Endothelial cell of umbilical vein (primary cell): ENCODE results near the gene TANGO6. TPM values are rescaled to one million over a fixed set of nuclear protein-coding genes. Genes with fewer than 3 reads are reported as not detected.

Experiments
- BruUV-seq: library from RNA; stranded (reverse); fragments of 400-500 nt; replicated peaks from 2 replicates; lab custom pipeline; 2021; lab: Mats Ljungman, UMichigan
- CTCF ChIA-PET: fragments of 300-600, 350-600 bp; sonication (Branson Sonifier 250); formaldehyde crosslinking; loops from one replicate; lab custom pipeline; 2021; ENCODE audit warnings: antibody characterized with exemption, inconsistent platforms; lab: Charles Lee
- POLR2A ChIA-PET: fragments of 300-600, 350-600 bp; sonication (Branson Sonifier 250); formaldehyde crosslinking; loops from one replicate; lab custom pipeline; 2021; ENCODE audit warnings: antibody characterized with exemption, inconsistent platforms; lab: Charles Lee
- DNase-seq: peaks from one replicate; pipeline ENCODE4 v3.0.0-alpha.2; 2011; ENCODE audit warnings: low read depth, low spot score
- FAIRE-seq: peaks from 2 replicates; lab custom pipeline; 2011; peaks lifted over from hg19 to GRCh38; lab: Jason Lieb, UNC
- H2AFZ ChIP-seq: 2 replicates; pipeline ENCODE4 v1.6.0; 2012; ENCODE audit warnings: low read depth, low read length, control low read depth, inconsistent platforms
- H3K27ac ChIP-seq: 2 replicates; pipeline ENCODE4 v1.5.1; 2011; ENCODE audit warnings: low read depth, mild to moderate bottlenecking, control low read depth, low read length, moderate library complexity; ENCODE audit not compliant: insufficient read depth
- H3K27me3 ChIP-seq, 2 experiments: 2 replicates each; pipeline versions ENCODE4 v1.6.0 to v1.6.1; 2011; ENCODE audit warnings: low read length in 2 of 2, mixed read lengths in 1 of 2; ENCODE audit not compliant: control insufficient read depth in 2 of 2, insufficient read depth in 2 of 2
- H3K36me3 ChIP-seq, 2 experiments: 2 replicates in 1 of 2; 3 replicates in 1 of 2; pipeline ENCODE4 v1.5.1; 2011; ENCODE audit warnings: low read length in 2 of 2, mild to moderate bottlenecking in 1 of 2, moderate library complexity in 1 of 2; ENCODE audit not compliant: control insufficient read depth in 2 of 2, insufficient read depth in 2 of 2; ENCODE audit errors: extremely low read depth in 1 of 2
- H3K4me1 ChIP-seq: 3 replicates; pipeline ENCODE4 v1.5.1; 2011; ENCODE audit warnings: mild to moderate bottlenecking, low read length; ENCODE audit not compliant: control insufficient read depth, insufficient read depth; ENCODE audit errors: extremely low read depth
- H3K4me2 ChIP-seq: 2 replicates; pipeline ENCODE4 v1.6.1; 2011; ENCODE audit warnings: low read length, control low read depth, mixed read lengths; ENCODE audit not compliant: insufficient read depth
- H3K4me3 ChIP-seq, 3 experiments: fragments of 200-600 bp in 1 of 3; sonication (generic), shearing (Covaris generic) in 1 of 3; replicated peaks in 1 of 3; 2 replicates each; pipeline ENCODE4 v1.5.1; 2011 to 2016; ENCODE audit warnings: control low read depth in 3 of 3, low read length in 3 of 3, mild to moderate bottlenecking in 2 of 3, inconsistent platforms in 1 of 3, low read depth in 1 of 3, moderate library complexity in 1 of 3; ENCODE audit not compliant: insufficient read depth in 1 of 3
- H3K79me2 ChIP-seq: 2 replicates; pipeline ENCODE4 v1.6.0; 2012; ENCODE audit warnings: low read length, inconsistent platforms; ENCODE audit not compliant: control insufficient read depth, insufficient read depth
- H3K9ac ChIP-seq: replicated peaks from 2 replicates; pipeline ENCODE3; 2011; ENCODE audit warnings: low read length, control low read depth; ENCODE audit not compliant: insufficient read depth; ENCODE audit errors: extremely low read depth
- H3K9me1 ChIP-seq: replicated peaks from 3 replicates; pipeline ENCODE4 v1.6.0; 2011; ENCODE audit warnings: mild to moderate bottlenecking, low read length; ENCODE audit not compliant: control insufficient read depth, insufficient read depth; ENCODE audit errors: extremely low read depth
- H3K9me3 ChIP-seq: replicated peaks from 2 replicates; pipeline ENCODE4 v1.5.1; 2012; ENCODE audit warnings: low read length, inconsistent platforms; ENCODE audit not compliant: control insufficient read depth, insufficient read depth
- H4K20me1 ChIP-seq: replicated peaks from 2 replicates; pipeline ENCODE3; 2011; ENCODE audit warnings: mild to moderate bottlenecking, low read length; ENCODE audit not compliant: control insufficient read depth, insufficient read depth; ENCODE audit errors: extremely low read depth
- CTCF ChIP-seq, 2 donors: IDR thresholded peaks; 1 replicate in 1 of 2; 2 replicates in 1 of 2; pipeline ENCODE4 v1.5.1; 2011; ENCODE audit warnings: low read length in 2 of 2, mild to moderate bottlenecking in 2 of 2, moderate library complexity in 2 of 2, control low read depth in 1 of 2, inconsistent platforms in 1 of 2, low read depth in 1 of 2; ENCODE audit not compliant: insufficient read depth in 1 of 2; ENCODE audit errors: extremely low read depth in 1 of 2
- EZH2 ChIP-seq: IDR thresholded peaks from 2 replicates; pipeline ENCODE4 v1.6.1; 2012; ENCODE audit warnings: borderline replicate concordance, low read depth, mild to moderate bottlenecking, moderate library complexity, low read length, inconsistent platforms; ENCODE audit not compliant: severe bottlenecking
- FOS ChIP-seq: IDR thresholded peaks from 2 replicates; pipeline ENCODE4 v1.6.1; 2011; ENCODE audit warnings: mild to moderate bottlenecking, low read length, moderate library complexity, borderline replicate concordance; ENCODE audit not compliant: insufficient read depth
- GATA2 ChIP-seq: IDR thresholded peaks from 2 replicates; pipeline ENCODE4 v1.7.0; 2011; ENCODE audit warnings: low read depth, mild to moderate bottlenecking, moderate library complexity, mixed read lengths, low read length; ENCODE audit not compliant: insufficient read length, insufficient read depth
- JUN ChIP-seq: IDR thresholded peaks from 2 replicates; pipeline ENCODE4 v1.6.1; 2011; ENCODE audit warnings: borderline replicate concordance, low read depth; ENCODE audit not compliant: insufficient read length, insufficient read depth
- MAX ChIP-seq: IDR thresholded peaks from 2 replicates; pipeline ENCODE4 v1.6.1; 2011; ENCODE audit not compliant: insufficient read depth, insufficient read length
- MYC ChIP-seq: IDR thresholded peaks from one replicate; pipeline ENCODE4 v1.6.1; 2011; ENCODE audit warnings: mild to moderate bottlenecking, low read depth, low read length
- POLR2A ChIP-seq: IDR thresholded peaks from 2 replicates; pipeline ENCODE4 v1.6.1; 2012; ENCODE audit warnings: low read depth, mild to moderate bottlenecking, control low read depth, low read length
- POLR2AphosphoS5 ChIP-seq: IDR thresholded peaks from 2 replicates; pipeline ENCODE4 v1.6.1; 2012; ENCODE audit warnings: low read depth, mild to moderate bottlenecking, control low read depth, low read length, moderate library complexity; ENCODE audit not compliant: insufficient read depth
- dilution Hi-C: fragments of 300-500 bp; cut with MboI; formaldehyde crosslinking; loops from one replicate; pipeline ENCODE4 v1.15.0; 2019; ENCODE audit warnings: low sequenced_read_pairs; ENCODE audit not compliant: extremely low pct_ligation_motif_present
- intact Hi-C: fragments of 100-400 bp; cut with micrococcal nuclease; formaldehyde crosslinking; loops from one replicate; pipeline ENCODE4 v1.10.0; 2022
- polyA plus RNA-seq, 4 experiments: library from polyadenylated mRNA; depleted of rRNA in 3 of 4; stranded (reverse) in 3 of 4; unstranded in 1 of 4; fragments of >200 nt; gene quantifications; 2 replicates each; pipeline versions ENCODE4 v1.2.1 to v1.2.3, GENCODE V29; 2011 to 2012; ENCODE audit warnings: missing spikeins in 1 of 4
- total RNA-seq: library from RNA; stranded (reverse); gene quantifications from 2 replicates; pipeline ENCODE4 v1.2.3, GENCODE V29; 2021

TANGO6 gene
- total and polyA plus RNA-seq, 2 donors (not counting 3 experiments of a cell fraction or from before 2014, with no cell fraction given), result 6.7 to 21.2 TPM

DNA sequence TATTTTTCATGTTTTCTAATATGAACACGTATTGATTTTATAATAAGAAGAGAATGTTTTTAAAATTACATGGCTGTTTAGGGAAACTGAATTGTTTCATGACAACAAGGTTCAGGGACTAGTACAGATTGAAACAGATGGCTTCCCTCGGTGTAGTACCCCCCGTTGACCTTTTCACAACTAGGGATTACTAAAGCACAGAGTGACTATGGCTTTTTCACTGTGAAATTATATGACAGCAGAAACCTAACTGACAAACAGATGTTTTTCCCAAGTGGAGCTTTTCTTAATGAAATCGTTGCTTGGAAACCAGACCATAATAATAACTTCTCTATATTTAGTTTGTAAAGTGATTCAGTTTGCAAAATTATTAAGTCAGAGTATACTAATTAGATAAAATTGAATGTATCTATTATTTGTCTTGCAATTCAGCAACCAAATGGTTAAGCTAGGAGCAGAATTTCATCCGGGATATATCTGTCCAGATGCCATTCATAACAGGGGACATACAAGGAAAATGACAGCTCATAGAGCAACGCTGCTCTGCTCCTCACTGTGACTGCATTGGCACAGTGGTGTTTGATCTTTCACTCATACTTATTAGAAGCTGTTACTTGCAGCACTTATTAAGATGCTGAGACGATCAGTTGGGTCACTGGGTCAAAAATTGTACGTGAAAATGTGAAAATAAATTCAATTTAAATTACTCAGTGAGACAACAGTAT is 111.7 kb downstream of the TANGO6 start:
- H3K4me3 ChIP-seq, result no peak overlapping the region
- no peak overlapping the region for H3K27ac ChIP-seq
- BruUV-seq, result no TSS peak
- H3K4me2 ChIP-seq, result no peak overlapping the region
- no peak overlapping the region for H2AFZ ChIP-seq
- no peak for FAIRE-seq
- DNase-seq, result no peak
- no peaks in the 10 kb centered on the region for H3K27me3 ChIP-seq
- dilution Hi-C loops, result no loop called here
- CTCF ChIA-PET, result no interaction called here
- H3K9me1 ChIP-seq, result no peaks in the 10 kb centered on the region
- no peaks in the 10 kb centered on the region for H3K9me3 ChIP-seq
- TF ChIP-seq MAX (no peak), EZH2 (no peak), CTCF (IDR thresholded peaks at IDR 0.05; ENCODE audit: extremely low read depth in 1 of 2, insufficient read depth in 1 of 2, low read depth in 1 of 2, low read length in 2 of 2) (no peak), JUN (no peak), POLR2AphosphoS5 (no peak), MYC (no peak), GATA2 (no peak), FOS (no peak), POLR2A (no peak)
- POLR2A ChIA-PET, result no interaction called here
- no peaks in the 10 kb centered on the region for H4K20me1 ChIP-seq
- H3K9ac ChIP-seq, result no peak overlapping the region
- H3K4me1 ChIP-seq, result peaks cover 10% of the 10 kb centered on the region
- H3K36me3 ChIP-seq, result no peaks in the 10 kb centered on the region
- no peaks in the 10 kb centered on the region for H3K79me2 ChIP-seq
- intact Hi-C loops, result no loop called here
